Skeletal muscle tissue (tissue), 4 donors: Measurements from ENCODE around the gene PLEKHO2. TPM values are rescaled to one million over a fixed set of nuclear protein-coding genes. Genes with fewer than 3 reads are reported as not detected.

Experiments
- H3K27ac ChIP-seq: one replicate; pipeline ENCODE4 v1.7.0; 2013; ENCODE audit warnings: mild to moderate bottlenecking, low read depth, low read length, inconsistent platforms
- H3K27me3 ChIP-seq, 3 donors: one replicate each; pipeline ENCODE4 v1.7.0; 2013; ENCODE audit warnings: low read length in 3 of 3; ENCODE audit not compliant: control insufficient read depth in 3 of 3, insufficient read depth in 3 of 3
- H3K36me3 ChIP-seq, 3 donors: one replicate each; pipeline ENCODE4 v1.7.0; 2013; ENCODE audit warnings: low read length in 3 of 3; ENCODE audit not compliant: control insufficient read depth in 3 of 3, insufficient read depth in 3 of 3
- H3K4me1 ChIP-seq, 3 donors: one replicate each; pipeline ENCODE4 v1.7.0; 2013; ENCODE audit warnings: low read length in 3 of 3, mild to moderate bottlenecking in 3 of 3; ENCODE audit not compliant: control insufficient read depth in 3 of 3, insufficient read depth in 3 of 3
- H3K4me3 ChIP-seq, 3 donors: one replicate each; pipeline ENCODE4 v1.7.0; 2013; ENCODE audit warnings: low read length in 3 of 3
- H3K9ac ChIP-seq, 3 donors: one replicate each; pipeline ENCODE4 v1.7.0; 2013; ENCODE audit warnings: low read length in 3 of 3, mild to moderate bottlenecking in 3 of 3, moderate library complexity in 2 of 3, low read depth in 1 of 3
- H3K9me3 ChIP-seq, 3 donors: one replicate each; pipeline ENCODE4 v1.7.0; 2013; ENCODE audit warnings: low read length in 3 of 3; ENCODE audit not compliant: control insufficient read depth in 3 of 3
- total RNA-seq: library from RNA; depleted of rRNA; stranded (reverse); fragments of >200 nt; gene quantifications from one replicate; pipeline ENCODE4 v1.2.3, GENCODE V29; 2014
- donor health status: Osteomylitis.

The PLEKHO2 gene
- total RNA-seq, 1 donor from 2014 or later: 16.7 TPM

DNA sequence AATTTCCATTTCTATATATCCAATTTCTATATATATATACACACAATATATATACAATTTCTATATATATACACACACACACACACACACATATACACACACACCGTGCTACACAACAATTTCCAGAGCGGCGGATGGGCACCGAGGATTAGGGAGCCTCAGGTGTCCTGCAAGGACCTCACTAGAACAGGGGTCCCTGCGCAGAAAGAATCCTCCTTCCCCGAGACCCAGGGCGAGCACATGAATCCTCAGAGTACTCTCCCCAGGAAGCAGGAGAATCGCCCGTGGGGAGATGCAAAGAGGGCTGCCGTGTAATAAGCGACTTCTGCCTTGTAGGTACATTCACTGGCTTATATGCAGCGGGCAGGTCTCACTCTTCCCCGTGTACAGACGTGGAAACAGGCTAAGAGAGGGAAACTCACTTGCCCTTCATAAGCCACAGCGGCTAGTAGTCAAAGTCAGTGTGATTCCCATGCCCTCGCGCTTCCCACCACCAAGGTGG lies 16.7 kb upstream of the PLEKHO2 start:
- peak overlapping the region; percentile 34 to 78 (median 47) for H3K9ac ChIP-seq
- no peaks in the 10 kb centered on the region for H3K36me3 ChIP-seq
- no peaks in the 10 kb centered on the region for H3K9me3 ChIP-seq
- peak overlapping the region; percentile 45 for H3K27ac ChIP-seq
- peaks cover 18 to 27% (median 22%) of the 10 kb centered on the region in 3 donors for H3K4me1 ChIP-seq
- H3K4me3 ChIP-seq: peak overlapping the region; percentile 65 to 87 (median 73)
- no peaks in the 10 kb centered on the region for H3K27me3 ChIP-seq

DNA sequence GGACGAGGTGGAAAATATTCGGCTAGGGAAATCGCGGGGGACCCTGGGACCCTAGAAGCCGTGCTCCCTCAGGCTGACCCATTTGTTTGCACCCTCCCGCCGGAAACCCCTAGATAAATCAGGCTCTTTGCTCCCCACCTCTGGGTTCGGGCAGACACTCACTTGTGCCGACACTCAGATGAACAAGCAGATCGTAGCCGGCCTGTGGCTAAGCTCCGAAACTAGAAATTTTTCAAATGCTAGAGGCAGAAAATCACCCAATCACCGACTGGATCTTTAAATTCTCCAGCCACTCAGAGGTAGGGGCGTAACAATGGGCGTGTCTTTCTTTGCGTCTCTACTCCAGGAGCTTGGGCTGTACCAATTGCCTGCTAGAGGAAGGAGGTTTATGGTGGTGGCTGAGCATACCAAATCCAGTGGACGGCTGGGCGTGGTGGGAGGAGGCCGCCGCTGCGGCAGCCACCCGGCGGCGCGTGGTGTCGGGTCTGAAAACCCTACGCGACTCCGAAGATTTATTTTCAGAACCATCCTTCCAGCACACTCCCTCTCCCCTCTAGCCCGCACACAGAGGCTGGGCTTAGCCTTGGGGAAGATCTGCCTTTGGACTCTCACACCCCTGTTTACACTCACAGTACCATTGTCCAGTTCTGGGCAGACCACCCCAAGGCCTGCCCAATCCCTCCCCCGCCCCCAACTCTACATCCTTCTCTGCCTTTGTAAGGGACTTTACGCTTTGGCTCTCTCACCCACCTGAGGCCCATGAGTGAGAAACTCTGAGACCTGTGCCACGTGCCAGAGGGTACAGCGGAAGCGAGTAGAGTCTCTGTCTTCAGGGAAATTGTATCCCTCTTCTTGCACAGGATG lies 16.1 kb upstream of the PLEKHO2 start, which contains the start of gene PIF1:
Gene PIF1 (minus strand): TSS at position 217 of the 864 bp plus-strand sequence. CDS start 1,312 bp downstream, outside the sequence.
- Histone ChIP-seq H3K4me3 (peak within 1 kb of the TSS; percentile 73 to 87 (median 73)), H3K27me3 (no peaks in the 10 kb centered on the region), H3K36me3 (no peaks in the 10 kb centered on the region)

DNA sequence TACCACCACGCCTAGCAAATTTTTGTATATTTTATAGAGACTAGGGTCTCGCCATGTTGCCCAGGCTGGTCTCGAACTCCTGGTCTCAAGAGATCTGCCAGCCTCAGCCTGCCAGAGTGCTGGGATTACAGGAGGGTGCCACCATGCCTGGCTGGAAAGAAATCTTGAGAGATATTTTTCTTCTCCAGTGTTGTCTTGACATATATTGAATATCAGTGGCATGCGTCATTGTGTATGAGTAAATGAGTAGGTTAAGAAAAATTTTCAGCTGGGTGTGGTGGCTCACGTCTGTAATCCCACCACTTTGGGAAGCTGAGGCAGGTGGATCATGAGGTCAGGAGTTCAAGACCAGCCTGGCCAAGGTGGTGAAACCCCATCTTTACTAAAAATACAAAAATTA lies 12.7 kb upstream of the PLEKHO2 start:
- no peaks in the 10 kb centered on the region for H3K9me3 ChIP-seq
- no peak overlapping the region for H3K9ac ChIP-seq
- no peak overlapping the region for H3K27ac ChIP-seq
- no peaks in the 10 kb centered on the region for H3K27me3 ChIP-seq
- H3K4me3 ChIP-seq: no peak overlapping the region
- peaks cover 16 to 19% (median 17%) of the 10 kb centered on the region in 3 donors for H3K4me1 ChIP-seq
- H3K36me3 ChIP-seq: no peaks in the 10 kb centered on the region

More for the DNA sequence above, 16.1 kb upstream of the PLEKHO2 start, which contains the start of gene PIF1:
- peak within 1 kb of the TSS; percentile 45 for H3K27ac ChIP-seq
- no peaks in the 10 kb centered on the region for H3K9me3 ChIP-seq
- H3K9ac ChIP-seq: peak within 1 kb of the TSS; percentile 47 to 79 (median 47)
- H3K4me1 ChIP-seq: peaks cover 18 to 27% (median 22%) of the 10 kb centered on the region in 3 donors

DNA sequence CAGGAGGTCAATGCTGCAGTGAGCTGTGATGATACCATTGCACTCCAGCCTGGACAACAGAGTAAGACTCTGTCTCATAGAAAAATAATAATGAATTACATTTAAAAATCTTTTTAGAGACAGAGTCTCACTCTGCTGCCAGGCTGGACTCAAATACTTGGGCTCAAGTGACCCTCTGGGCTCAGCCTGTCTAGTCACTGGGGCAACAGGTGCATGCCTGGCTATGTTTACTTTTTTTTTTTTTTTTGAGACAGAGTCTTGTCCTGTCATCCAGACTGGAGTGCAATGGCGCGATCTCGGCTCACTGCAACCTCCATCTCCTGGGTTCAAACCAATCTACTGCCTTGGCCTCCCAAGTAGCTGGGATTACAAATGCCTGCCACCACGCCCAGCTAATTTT lies 8.0 kb upstream of the PLEKHO2 start:
- H3K4me1 ChIP-seq: peaks cover 6 to 9% (median 8%) of the 10 kb centered on the region in 3 donors
- H3K4me3 ChIP-seq: no peak overlapping the region
- no peak overlapping the region for H3K27ac ChIP-seq
- no peaks in the 10 kb centered on the region for H3K27me3 ChIP-seq
- H3K9me3 ChIP-seq: no peaks in the 10 kb centered on the region
- no peaks in the 10 kb centered on the region for H3K36me3 ChIP-seq
- peak overlapping the region in 1 of 3 donors; percentile 8 for H3K9ac ChIP-seq

DNA sequence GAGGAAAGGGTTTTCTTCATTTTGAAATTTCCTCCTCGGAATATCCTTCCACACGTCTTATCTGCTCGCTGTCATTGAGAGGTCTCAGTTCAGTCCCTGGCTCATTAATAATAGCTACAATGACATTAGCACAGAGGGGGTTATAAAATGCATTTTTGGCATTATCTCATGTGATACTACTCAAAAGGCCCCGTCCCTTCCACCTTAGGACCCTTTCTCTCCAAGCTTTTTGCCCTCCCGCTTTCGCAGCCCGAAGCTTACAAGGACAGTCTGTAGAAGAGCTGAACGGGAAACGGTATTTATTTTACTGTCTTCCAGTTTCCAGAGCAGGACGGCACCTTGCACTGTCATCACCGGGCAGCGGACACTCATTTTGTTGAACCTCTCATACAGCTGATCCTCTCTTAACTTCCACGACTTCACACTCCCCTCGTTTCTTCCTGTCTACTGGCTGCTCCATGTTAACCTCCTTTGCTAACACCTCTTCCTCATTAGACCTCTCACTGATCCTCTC lies 5.6 kb upstream of the PLEKHO2 start:
- peak overlapping the region; percentile 60 to 77 (median 72) for H3K9ac ChIP-seq

DNA sequence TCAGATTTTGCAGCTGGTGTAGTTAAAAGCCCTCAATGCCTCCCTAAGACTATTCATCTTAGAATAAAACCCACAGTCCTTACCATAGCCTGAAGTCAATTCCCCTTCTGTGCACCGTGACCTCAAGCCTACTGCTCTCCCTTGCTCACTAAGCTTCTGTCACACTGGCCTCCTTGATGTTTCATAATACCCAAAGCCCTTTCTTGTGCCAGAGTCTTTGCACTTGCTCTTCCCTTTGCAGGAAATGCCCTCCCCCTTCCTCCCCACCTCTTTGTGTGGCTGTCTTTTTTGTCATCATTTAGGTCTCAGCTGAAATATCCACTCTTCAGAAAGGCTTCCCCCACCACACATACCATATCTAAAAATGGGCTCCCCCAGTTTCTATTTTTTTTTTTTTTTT lies 4.2 kb upstream of the PLEKHO2 start:
- H3K9ac ChIP-seq: no peak overlapping the region
- no peaks in the 10 kb centered on the region for H3K27me3 ChIP-seq
- H3K36me3 ChIP-seq: no peaks in the 10 kb centered on the region
- H3K9me3 ChIP-seq: no peaks in the 10 kb centered on the region
- H3K4me3 ChIP-seq: no peak overlapping the region
- no peak overlapping the region for H3K27ac ChIP-seq
- peaks cover 14 to 24% (median 17%) of the 10 kb centered on the region in 3 donors for H3K4me1 ChIP-seq

More for the DNA sequence above, 5.6 kb upstream of the PLEKHO2 start:
- peaks cover 13 to 17% (median 17%) of the 10 kb centered on the region in 3 donors for H3K4me1 ChIP-seq
- H3K9me3 ChIP-seq: no peaks in the 10 kb centered on the region
- no peaks in the 10 kb centered on the region for H3K27me3 ChIP-seq
- no peaks in the 10 kb centered on the region for H3K36me3 ChIP-seq
- H3K27ac ChIP-seq: peak overlapping the region; percentile 62
- peak overlapping the region; percentile 62 to 64 (median 62) for H3K4me3 ChIP-seq

DNA sequence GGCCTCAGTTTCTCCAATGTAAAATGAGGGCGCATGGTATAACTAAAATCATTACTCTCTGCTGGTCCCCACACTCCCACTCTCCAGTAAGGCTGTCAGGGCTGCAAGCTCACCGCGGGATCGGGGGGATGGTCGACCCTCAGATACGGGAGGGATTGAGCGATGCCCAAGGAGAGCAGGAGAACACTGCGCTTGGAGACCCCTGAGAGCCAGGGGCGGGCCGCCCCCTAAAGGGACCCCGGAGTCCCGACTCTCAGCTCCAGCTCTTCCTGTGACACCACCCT lies 713 bp upstream of the PLEKHO2 start:
- Histone ChIP-seq H3K36me3 (no peaks in the 10 kb centered on the region), H3K4me3 (peak overlapping the region; percentile 66 to 82 (median 73)), H3K9ac (peak overlapping the region; percentile 76 to 85 (median 77)), H3K27ac (peak overlapping the region; percentile 75), H3K9me3 (no peaks in the 10 kb centered on the region), H3K27me3 (no peaks in the 10 kb centered on the region), H3K4me1 (peaks cover 36 to 46% (median 37%) of the 10 kb centered on the region in 3 donors)

DNA sequence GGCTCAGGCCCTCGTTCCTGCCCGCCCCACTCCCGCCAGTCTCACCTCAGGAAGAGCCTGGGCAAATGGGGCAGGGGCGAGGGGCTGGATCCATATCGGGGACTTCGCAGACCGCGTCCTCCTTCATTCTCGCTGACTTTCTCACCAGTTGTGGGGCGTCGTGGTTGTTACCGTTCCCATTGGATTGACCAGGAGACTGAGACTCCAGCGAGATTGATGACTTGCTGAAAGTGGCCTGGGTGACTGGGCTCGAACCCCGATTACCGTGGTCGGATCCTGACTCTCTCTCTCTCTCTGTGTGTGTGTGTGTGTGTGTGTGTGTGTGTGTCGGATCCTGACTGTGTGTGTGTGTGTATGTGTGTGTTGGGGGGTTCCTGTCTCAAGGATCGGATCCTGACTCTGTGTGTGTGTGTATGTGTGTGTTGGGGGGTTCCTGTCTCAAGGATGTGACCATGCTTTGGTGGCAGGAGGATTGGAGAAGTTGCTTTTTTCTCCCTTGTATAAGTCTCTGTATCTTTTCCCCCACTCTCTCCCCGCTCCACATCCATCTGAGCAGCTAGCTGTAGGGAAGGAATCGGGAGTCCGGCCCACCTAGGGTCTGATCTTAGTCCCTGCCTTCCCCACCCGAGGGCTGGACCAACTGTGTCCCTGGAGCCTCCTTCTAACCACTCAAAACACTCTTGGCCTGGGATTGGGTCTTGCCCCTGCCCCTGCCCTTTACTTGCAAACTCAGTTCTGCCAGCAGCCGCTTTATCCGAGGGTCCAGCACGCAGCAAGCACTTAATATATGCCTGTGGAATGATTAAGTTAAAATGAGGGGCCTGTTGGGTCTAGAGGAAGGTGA lies 603 bp downstream of the PLEKHO2 start:
- Histone ChIP-seq H3K27me3 (no peaks in the 10 kb centered on the region), H3K4me1 (peaks cover 35 to 45% (median 41%) of the 10 kb centered on the region in 3 donors)

DNA sequence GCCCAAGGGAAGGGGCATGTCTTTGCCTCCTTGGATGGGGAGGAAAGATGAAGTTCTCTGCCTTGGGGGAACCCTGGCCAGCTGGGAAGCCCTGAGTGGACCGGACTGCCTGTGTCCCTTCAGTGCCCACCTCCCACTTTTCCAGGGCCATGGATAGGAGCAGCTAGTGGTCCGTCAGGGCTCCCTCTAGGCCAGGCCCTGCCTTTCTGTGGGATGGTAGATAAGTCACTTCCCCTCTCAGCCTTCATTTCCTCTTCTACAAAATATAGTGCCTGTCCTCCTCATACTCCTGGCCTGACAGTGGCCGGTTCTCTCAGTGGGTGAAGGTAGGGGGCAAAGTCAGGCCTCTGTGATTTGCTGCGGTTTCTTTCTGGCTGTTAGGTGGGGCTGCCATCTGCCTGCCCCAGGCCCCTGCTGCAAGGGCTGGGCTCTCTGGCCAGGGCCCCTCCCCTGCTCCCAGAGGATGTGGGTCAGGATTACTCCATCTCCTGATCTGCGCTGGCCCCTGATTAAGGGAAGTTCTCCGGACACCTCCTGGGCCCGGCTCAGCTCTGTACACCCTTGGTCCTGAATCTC lies 1.4 kb downstream of the PLEKHO2 start:
- Histone ChIP-seq H3K9ac (peak overlapping the region; percentile 80 to 88 (median 85)), H3K36me3 (peaks cover 0 to 4% (median 0%) of the 10 kb centered on the region in 3 donors), H3K4me3 (peak overlapping the region; percentile 73 to 89 (median 81)), H3K27me3 (no peaks in the 10 kb centered on the region), H3K27ac (peak overlapping the region; percentile 83), H3K4me1 (peaks cover 38 to 52% (median 45%) of the 10 kb centered on the region in 3 donors), H3K9me3 (no peaks in the 10 kb centered on the region)

More for the DNA sequence above, 603 bp downstream of the PLEKHO2 start:
- H3K27ac ChIP-seq: peak overlapping the region; percentile 83
- peak overlapping the region; percentile 73 to 89 (median 81) for H3K4me3 ChIP-seq
- H3K9me3 ChIP-seq: no peaks in the 10 kb centered on the region
- H3K36me3 ChIP-seq: peaks cover 0 to 4% (median 0%) of the 10 kb centered on the region in 3 donors
- H3K9ac ChIP-seq: peak overlapping the region; percentile 80 to 88 (median 85)
